ENCODE measurements around the gene ZBTB18. TPM values are rescaled to one million over a fixed set of nuclear protein-coding genes. Genes with fewer than 3 reads are reported as not detected.
A peak's percentile ranks its signal among the peaks of the same experiment; 100 is the strongest.

Gene ZBTB18
- total RNA-seq, 6 experiments from 2014 or later = 19.4 to 24.5 (median 22.0) TPM

- no peak overlapping the region for H3K27ac Mint-ChIP-seq
- H3K4me3 Mint-ChIP-seq = peak overlapping the region; percentile 97
- DNase-seq = peak; percentile 99
- no peaks in the 10 kb centered on the region for H3K9me3 Mint-ChIP-seq
- no peak for TF ChIP-seq CTCF (IDR thresholded peaks at IDR 0.05)
- peaks cover 1% of the 10 kb centered on the region for H3K27me3 Mint-ChIP-seq (ENCODE audit: insufficient read depth)
- peaks cover 6% of the 10 kb centered on the region for H3K36me3 Mint-ChIP-seq (ENCODE audit: low read depth)
- peaks cover 12% of the 10 kb centered on the region for H3K4me1 Mint-ChIP-seq (ENCODE audit: low read depth)
Measured at GRCh38 chr1:244048256-244049161, 2.6 kb upstream of the ZBTB18 start.

- no peak for TF ChIP-seq CTCF (IDR thresholded peaks at IDR 0.05)
- Mint-ChIP-seq H3K27ac (peak overlapping the region; percentile 90), H3K36me3 (ENCODE audit: low read depth) (peaks cover 6% of the 10 kb centered on the region), H3K4me1 (ENCODE audit: low read depth) (peaks cover 12% of the 10 kb centered on the region), H3K9me3 (no peaks in the 10 kb centered on the region), H3K27me3 (ENCODE audit: insufficient read depth) (peaks cover 1% of the 10 kb centered on the region), H3K4me3 (no peak overlapping the region)
- no peak for DNase-seq
Measured at GRCh38 chr1:244049162-244050013, 1.7 kb upstream of the ZBTB18 start.

GRCh38 chr1:244050014-244050834, 859 bp upstream of the ZBTB18 start:
- Mint-ChIP-seq H3K4me3 (no peak overlapping the region), H3K27ac (peak overlapping the region; percentile 90), H3K27me3 (ENCODE audit: insufficient read depth) (no peaks in the 10 kb centered on the region; the same call in 1 of the 2 replicates), H3K36me3 (ENCODE audit: low read depth) (peaks cover 6% of the 10 kb centered on the region), H3K4me1 (ENCODE audit: low read depth) (peaks cover 12% of the 10 kb centered on the region), H3K9me3 (no peaks in the 10 kb centered on the region)
- no peak for TF ChIP-seq CTCF (IDR thresholded peaks at IDR 0.05)
- DNase-seq = no peak

- Mint-ChIP-seq H3K36me3 (ENCODE audit: low read depth) (peaks cover 8% of the 10 kb centered on the region), H3K27ac (no peak overlapping the region), H3K9me3 (no peaks in the 10 kb centered on the region), H3K27me3 (ENCODE audit: insufficient read depth) (no peaks in the 10 kb centered on the region; the same call in 1 of the 2 replicates), H3K4me3 (no peak overlapping the region), H3K4me1 (ENCODE audit: low read depth) (peaks cover 4% of the 10 kb centered on the region)
- DNase-seq = no peak
- no peak for TF ChIP-seq CTCF (IDR thresholded peaks at IDR 0.05)
Measured at GRCh38 chr1:244052016-244052727, 1.1 kb downstream of the ZBTB18 start.
